Ureter (tissue), 1 donor: ENCODE measurements around the gene ACACA. TPM values are rescaled to one million over a fixed set of nuclear protein-coding genes. Genes with fewer than 3 reads are reported as not detected.
"Not testable (repeated sequence)": the region's sequence is repeated elsewhere in the genome, so short reads cannot be mapped to it uniquely, and the experiment has no call there.

ENCODE experiments used
- DNase-seq: peaks from one replicate; pipeline ENCODE4 v3.0.0-alpha.2; 2020; ENCODE audit warnings: low spot score
- total RNA-seq: library from RNA; stranded (reverse); gene quantifications from one replicate; pipeline ENCODE4 v1.2.4, GENCODE V29; 2023
- donor health status: DM: yes; HTN: yes; CAD: no.

Gene ACACA
- total RNA-seq, 1 donor from 2014 or later: 159 TPM

DNA sequence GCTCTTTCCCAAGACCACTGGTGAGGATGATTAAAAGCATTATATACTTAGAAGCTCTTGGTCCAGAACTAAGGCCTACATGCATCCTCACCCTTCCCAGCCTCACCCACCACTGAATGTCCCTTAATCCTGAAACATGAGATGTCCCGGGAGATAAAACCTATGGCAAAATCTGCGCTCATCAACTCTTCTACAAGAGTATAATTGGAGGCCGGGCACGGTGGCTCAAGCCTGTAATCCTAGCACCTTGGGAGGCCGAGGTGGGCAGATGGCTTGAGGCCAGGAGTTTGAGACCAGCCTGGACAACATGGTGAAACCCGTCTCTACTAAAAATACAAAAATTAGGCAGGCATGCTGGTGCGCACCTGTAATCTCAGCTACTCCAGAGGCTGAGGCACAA is 13.3 kb downstream of the ACACA start:
- no peak for DNase-seq

DNA sequence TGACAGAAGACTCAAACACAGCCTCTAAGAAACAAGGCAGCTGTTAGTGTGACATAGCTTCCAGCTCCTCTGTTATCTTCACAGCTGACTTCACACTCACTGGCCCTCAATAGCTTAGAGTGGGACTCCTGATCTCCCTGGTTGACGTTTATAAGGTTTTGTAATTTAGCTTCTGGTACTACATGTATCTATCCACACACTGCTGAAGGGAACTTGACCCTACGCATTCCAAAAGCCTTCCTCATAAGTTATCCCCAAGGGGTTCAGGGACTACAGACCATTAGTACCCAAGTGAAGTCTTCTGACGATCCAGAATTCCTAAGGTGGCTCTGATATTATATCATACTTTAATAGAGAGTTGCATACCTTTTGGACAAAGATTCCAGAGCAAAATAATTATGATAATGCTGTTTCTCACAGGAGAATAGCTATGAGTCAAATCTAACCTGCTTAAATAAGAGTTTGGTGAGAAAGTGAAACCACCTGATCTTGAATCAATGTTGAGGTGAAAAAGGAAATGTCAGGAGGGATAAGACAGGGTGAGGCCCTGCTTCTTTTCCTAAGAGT is 14.5 kb downstream of the ACACA start:
- no peak for DNase-seq

DNA sequence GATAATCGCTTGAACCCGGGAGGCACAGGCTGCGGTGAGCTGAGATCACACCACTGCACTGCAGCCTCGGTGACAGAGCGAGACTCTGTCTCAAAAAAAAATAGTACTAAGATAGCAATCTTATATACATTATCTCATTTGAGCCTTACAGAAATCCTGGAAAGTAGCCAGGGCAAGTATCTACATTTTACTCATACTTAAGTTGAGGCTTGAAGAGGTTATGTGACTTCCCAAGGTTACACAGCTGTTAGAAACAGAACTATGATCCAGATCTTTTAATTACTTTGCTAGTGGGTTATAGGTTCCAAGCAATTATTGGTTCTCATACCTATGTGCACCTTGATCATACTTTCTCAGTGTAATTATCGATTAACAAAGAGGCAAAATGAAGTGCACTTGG is 15.5 kb downstream of the ACACA start:
- no peak for DNase-seq

DNA sequence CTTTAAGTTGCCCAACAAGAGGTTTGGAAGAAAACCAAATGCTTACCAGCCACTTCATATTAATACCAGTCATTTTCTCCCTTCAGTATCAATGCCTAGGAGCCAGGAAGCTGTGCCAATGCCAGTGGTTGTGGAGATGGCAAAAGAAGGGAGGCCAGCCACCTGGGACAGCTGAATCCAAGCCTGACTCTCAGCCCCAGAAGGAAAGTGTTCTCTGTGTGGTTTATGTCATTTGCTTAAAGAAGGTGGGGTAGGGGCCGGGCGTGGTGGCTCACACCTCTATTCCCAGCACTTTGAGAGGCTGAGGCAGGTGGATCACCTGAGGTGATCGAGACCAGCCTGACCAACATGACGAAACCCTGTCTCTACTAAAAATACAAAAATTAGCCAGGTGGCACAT is 17.5 kb downstream of the ACACA start:
- DNase-seq: no peak

DNA sequence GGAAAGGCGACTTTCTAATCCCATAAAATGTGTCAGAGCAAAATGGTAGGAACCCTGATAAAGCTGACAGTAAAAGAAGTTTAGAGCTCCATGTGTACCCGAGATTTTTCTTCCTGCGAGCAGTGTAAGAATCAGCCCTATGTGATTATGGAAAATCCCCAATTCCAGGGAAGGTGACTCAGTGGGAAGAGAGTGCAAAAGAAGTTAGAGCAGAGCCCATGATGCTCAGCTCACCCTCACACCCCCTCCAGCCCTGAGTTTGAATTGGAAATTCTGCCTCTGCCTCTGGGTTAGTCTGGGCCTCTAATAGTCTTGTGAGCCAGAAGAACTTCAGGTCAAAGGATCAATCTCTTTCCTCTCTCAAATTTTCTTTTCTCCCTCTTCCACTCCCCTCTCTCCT is 18.4 kb downstream of the ACACA start:
- no peak for DNase-seq

DNA sequence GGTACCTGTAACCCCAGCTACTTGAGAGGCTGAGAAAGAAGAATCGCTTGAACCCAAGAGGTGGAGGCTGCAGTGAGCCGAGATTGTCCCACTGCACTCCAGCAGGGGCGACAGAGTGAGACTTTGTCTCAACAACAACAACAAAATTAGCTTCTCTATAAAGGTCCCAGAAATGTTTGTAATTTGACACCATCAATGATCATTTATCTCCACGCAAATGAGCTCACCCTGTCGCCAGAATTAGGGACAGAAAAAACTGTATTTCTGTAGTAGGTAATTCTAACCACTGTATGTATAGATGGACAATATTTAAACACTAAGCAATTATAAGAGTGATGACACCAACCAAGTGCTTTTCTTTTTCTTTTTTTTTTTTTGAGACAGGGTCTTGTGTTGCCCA is 20.2 kb downstream of the ACACA start:
- DNase-seq: no peak

DNA sequence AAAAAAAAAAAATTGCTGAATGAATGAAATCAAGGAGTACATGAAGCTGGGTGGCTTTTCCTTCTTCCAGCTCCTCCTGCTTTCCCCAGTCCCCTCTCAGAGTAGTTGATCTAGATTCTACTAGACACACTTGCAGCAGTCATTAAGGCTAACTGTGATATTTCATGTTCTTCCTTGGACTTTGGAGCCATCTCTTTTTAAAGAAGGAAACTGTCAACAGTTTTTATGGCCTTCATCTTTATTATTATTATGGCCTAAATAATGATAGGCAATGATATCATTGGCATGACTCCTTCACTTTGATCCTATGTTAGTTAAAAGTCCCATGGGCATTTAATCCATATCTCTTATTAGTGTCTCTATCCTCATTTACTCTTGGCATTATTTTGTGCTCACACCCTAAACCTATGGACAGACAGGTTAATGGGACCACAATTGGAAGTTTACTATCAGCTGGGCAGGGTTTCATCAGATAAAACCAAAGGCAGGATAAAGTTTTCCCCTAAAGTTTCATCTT is 21.1 kb downstream of the ACACA start:
- no peak for DNase-seq

DNA sequence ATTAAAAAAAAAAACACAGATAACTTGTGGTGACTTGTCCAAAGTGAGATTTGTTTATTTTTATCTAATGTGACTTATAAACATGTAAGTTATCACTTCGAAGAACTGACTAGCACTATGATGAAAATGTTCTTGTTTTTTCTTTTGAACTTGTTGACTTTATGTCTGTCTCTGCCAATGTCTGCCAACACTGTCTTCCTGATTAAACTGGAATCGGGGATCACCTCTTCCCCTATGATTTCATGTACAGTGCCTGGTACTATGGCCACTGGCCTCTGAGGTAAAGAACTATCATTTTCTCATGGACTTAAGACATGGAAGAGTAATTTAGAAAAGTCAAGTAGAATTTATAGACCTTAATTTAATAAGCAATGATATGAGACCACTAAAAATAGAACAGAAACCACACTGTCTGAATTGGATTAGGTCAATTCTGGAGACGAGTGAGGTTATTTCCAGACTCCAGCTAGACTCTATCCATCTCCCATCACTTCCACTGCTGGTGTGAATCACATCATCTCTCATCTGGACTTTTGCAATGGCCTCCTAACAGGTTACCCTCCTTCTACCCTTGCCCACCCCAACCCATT is 22.0 kb downstream of the ACACA start:
- no peak for DNase-seq

DNA sequence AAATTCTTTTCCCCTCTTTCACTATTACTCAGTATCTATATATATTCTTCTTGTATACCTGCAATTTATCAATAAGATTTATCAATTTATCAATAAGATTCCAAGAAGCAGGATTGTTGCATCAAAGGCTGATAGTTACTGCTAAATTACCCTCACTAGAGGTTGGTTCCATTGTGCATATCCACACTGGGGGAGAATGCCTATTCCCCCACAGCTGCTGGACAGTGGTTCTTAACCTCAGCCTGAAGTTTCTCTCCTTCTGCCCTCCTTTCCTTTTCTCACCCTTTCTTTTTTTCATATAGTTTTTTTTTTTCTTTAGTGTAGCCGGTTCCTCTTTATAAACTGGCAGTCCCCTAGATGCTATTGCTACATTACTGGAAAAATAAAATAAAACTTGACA is 24.6 kb downstream of the ACACA start:
- no peak for DNase-seq

DNA sequence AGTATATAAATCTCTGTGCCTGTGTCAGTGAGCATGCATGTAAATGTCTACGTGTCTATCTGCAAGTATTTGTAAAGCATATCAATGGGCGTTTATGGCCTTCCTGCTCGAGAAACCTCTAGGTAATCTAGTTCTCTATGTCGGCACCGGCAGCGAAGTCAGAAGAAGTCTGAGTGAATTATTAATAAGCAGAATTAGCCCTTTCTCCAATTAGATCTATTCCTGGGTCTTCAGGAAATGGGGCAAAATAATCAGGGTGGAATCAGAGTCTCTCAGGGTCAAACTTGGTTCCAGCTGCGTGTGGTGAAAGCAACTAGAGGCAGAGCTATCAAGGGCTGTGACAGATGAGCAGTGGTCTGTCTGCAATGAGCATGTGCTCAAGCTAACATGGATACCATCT is 30.9 kb downstream of the ACACA start, which contains the start of gene C17orf78:
Gene C17orf78 (plus strand): TSS at position 280 of the 400 bp plus-strand sequence. CDS start 108 bp downstream, at position 388.
- no peak for DNase-seq

DNA sequence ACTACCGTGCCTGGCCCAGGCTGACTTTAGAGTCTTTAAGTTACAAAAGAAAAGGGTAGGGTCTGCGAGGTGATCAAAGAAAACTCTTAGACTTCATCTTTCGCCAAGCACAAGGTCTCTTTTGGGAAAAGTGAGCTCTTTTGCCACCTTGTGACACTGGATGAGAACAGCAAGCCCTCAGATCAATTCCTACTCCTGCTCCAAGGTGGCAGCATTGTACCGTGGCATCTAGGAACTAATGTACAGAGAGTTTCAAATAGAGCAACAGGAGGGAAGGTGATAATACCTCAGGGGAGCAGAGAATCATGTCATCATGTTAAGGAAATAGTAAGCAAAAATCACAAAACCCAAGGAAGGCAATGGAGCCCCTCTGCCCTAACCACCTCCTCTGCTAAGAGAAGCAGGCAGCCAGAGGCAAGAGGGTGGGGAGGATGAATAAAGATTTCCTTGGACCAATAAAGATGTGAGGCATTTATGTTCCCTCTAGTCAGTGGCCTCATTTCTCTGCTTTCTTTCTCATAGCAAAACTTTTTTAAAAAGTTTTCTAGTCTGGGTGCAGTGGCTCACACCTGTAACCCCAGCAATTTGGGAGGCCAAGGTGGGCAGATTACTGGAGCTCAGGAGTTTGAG is 33.0 kb downstream of the ACACA start:
- peak; percentile 67 for DNase-seq

DNA sequence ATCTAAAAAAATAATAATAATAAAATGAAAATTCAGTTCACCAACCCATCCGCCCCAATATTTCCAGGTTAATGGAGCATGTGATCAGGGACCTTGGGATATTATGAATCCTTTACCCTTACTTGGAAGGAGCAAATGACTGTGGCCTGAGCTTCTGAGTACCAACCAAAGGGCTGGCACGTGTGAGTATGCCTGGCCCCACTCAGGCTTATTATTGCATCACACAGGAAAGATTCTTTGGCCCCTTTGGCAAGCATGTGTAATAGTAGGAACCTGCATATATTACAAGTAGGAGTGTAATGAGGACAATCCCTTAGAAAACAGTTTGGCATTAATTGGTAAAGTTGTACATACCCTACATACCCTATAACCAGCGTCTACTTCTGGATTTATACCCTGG is 38.1 kb downstream of the ACACA start:
- DNase-seq: no peak

DNA sequence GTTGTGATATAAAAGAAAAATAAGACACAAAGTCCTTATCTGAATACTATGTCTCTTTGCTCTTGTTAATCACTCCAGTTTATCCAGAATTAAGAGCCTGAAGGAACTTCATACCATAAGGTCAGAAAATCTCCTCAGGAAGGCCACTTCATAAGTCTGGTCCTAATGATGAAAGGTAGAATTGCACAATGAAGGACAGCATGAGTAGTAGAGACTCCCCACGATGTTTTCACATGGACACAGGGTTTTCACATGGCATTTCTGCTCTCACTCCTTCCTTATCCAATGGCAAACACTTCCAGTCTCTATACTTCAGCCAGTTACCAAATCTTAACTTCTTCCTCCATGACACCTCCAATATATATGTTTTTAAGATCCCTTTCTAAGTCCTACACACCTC is 41.0 kb downstream of the ACACA start:
- DNase-seq: no peak

DNA sequence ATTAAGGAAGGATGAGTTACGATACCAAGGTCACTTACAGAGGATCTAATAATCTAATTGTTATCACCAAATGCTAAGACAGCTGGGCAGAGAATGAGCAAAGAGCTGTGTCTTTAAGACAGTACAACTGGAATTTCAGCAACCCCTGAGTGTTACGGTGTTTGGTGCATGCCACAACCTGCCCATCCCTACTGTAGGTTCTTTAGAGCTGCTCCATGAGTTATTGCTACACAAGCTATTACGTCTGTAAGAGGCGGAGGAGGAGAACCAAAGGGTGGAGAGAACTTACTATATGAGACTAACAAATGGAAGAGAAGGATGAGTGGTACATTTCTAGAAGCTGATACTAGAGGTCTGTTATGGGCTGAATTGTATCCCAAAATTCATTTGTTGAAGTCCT is 45.1 kb downstream of the ACACA start:
- peak; percentile 58 for DNase-seq

DNA sequence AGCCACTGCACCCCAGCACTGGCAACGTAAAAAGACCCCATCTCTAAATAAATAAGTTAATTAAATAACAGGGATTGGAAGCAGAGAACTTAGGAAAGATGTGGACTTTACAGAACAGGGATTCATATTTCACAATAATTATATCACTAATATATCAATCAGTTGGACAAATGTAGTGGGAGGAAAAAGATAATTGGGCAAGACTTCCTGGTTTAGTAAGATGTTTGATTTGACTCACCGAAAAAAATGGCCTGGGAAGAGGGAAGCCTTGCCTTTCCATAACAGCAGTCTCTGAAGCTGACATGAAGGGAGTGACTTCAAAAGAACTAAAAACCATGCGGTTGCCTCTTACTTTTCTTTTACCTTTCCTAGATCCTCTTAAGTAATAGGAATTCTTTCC is 46.0 kb downstream of the ACACA start:
- DNase-seq: no peak

DNA sequence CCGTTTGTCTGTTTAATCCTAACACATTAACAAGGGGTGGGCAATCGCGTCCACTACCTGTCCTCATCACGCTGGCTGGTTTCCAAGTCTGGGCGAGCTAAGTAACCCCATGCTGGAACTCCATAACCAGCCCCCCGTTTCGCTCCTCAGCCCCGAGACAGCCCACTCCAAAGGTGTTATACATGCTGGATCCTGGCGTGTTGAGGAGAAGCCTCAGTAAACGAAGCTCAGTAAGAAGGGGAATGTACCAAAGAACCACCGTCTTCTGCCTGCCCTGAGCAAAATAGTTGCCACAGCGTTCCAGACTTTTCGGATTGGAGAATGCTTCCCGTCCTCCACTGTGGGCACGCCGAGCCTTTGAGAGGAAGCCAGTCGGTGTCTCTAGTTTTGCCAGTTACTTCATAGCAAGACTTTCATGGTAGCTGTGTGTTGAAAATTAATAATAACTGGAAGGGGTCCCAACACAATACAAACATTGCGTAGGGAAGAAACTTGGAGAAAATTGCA is 46.9 kb downstream of the ACACA start:
- DNase-seq: no peak

DNA sequence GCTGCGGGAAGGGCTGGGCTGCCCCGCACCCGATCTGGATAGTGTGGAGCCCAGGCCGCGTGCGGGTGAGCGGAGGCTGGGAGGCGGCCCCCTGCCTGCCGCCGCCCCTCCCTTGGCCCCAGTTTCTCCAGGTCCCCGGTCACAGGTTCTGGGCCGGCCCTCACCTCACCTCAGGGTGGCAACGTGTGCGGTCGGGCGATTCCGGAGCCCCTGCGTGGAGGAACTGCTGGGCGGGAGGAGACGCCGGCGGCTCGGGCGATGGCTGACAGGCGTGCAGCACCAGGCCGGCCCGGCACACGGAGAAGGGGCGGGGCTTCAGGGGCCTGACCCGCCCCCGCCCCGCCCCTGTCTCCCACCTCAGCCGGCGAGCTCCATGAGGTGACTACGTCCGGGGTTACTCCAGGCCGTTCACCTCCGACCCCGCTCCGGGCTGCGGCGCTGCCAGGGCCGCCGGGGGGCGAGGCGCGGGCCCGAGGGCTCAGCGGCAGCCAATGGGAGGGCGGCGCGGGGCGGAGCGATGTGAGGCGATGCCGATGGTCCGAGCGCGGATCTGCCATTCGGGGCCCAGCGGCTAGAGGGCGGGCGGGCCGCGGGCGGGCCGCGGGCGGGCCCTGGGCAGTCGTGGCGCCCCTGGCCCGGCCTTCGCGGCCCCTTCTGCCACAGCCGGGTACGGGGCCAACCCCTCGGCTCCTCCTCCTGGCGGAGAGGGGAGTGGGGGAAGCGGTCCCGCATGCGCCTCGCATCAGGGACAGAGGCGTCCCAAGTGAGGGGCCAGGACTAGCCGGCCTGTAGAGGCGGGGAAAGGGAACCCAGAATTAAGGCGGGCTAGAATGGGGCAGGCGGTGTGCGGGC is 47.6 kb downstream of the ACACA start:
- DNase-seq: peak; percentile 93

DNA sequence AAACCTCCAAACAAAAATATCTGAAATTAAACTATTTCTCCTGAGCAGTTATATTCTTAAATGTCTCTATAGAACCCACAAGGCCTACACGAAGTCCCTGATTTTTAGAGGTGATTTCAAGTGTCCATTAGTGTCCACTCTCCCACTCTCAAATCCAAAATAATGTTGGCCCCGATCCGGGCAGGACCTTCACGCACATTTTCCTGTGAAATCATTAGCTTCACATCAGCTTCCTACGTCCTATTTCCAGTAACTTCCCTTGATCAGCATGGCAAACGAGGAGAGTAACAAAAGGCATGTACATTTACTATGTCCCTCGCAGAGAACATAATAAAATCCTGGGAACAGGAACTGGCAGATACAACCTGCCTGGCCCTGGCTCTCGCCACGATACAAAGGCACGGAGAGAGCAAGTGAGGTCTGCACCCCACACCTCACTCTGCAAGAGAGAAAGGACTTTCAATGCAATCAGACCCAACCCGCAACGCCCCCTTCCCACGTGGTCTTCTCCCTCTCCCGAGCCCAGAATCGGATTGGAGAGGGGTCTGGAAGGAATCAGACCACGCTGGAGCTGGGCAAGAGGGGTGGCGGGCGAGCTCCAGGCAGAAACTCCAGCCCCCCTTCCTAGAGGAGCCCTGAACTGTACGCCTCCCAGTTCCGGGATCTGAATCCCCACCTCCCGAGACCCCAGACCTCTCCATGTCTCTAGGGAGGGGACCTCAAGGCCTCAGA is 48.4 kb downstream of the ACACA start:
- peak; percentile 58 for DNase-seq

DNA sequence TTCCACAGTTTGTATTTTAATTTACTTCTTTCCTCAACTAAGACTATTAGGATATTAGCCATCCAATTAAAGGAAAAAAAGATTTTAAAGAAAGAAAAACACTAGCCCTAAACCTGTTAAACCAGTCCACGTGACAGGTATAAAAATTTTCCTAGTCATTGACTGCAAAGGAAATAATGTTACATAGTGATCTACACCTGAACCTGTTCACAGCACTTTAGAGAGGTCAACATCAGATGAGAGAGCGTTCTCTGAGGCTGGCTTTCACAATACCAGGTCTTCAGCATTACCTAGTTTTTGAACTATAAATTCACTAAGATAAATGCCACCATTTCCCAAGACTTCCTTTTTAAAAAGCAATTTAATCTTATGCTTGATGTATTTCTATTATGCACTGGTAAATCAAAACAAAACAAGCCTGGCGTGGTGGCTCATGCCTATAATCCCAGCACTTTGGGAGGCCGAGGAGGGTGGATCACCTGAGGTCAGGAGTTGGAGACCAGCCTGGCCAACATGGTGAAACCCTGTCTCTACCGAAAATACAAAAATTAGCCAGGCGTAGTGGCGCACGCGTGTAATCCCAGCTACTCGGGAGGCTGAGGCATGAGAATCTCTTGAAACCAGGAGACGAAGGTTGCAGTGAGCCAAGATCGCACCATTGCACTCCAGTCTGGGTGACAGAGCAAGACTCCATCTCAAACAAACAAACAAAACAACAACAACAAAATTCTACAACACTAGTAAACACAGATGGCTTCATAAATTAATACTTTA is 49.7 kb downstream of the ACACA start:
- not testable (repeated sequence) for DNase-seq

DNA sequence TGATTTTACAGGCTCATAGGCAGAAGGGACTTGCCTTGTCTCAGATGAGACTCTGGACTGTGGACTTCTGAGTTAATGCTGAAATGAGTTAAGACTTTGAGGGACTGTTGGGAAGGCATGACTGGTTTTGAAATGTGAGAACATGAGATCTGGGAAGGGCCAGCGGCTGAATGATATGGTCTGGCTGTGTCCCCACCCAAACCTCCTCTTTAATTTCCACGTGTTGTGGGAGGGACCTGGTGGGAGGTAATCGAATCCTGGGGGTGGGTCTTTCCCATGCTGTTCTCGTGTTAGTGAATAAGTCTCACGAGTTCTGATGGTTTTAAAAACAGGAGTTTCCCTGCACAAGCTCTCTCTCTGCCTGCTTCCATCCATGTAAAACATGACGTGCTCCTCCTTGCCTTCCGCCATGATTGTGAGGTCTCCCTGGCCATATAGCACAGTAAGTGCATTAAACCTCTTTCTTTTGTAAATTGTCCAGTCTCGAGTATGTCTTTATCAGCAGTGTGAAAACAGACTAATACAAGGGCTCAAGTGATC is 59.7 kb downstream of the ACACA start:
- DNase-seq: not testable (repeated sequence)
